A549 treated with RU486 at 1 μM for 4 hours (cell line): ENCODE data around the gene QKI. TPM values are rescaled to one million over a fixed set of nuclear protein-coding genes. Genes with fewer than 3 reads are reported as not detected.

ENCODE experiments used
- total RNA-seq: library from RNA; stranded (reverse); fragments of 200-300 nt; extraction: Qiagen RNA extraction; gene quantifications from 5 replicates; pipeline ENCODE4 v1.2.3, GENCODE V29; 2022; ENCODE audit warnings: low read depth

The QKI gene
- 40.7 to 73.9 TPM (median 51.9 TPM) in 5 replicates for total RNA-seq

DNA sequence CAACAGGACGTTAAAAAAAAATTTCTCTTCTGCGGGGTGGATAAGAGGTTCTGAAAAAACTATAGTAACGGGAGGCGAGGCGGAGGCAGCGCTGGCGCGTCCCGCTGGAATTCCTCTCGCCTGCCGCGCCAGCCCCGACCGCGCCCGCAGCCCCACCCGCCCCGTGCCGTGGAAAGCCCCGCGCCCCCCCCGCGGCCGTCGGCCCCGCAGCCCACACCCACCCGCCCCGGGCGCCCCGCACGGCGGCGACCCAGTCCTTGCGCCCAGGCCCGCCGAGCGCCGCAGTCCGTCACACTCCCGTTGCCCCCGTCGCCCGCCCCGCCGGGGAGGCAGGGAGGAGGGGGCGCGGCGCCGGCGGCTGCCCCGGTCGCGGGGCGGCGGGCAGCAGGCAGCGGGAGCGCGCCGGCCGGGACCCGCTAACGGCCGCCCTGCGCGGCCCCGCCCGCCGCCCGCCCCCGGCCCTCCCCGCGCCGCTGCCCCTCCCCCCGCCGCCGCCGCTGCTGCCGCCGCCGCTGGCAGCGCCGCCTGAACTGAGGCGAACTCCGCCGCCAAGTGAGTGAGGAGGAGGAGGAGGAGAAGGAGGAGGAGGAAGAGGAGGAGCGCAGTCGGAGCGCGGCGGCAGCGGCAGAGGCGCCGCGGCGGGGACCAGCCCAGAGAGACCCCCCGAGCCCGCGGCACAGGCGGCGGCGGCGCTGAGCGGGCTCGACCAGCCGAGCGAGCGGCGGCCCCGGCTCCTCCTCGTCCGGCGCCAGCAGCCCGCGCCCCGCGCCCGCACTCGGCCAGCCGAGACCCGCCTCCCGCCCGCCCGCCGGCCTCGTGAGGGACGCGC, at the start of gene QKI:
Gene QKI (plus strand): TSS at position 602 of the 829 bp plus-strand sequence. CDS start 476 bp downstream, outside the sequence.

